Esophagus muscularis mucosa (tissue), 4 donors: ENCODE data around the gene CGB7.
"Not testable (repeated sequence)": the region's sequence is repeated elsewhere in the genome, so short reads cannot be mapped to it uniquely, and the experiment has no call there.

Source experiments
- CTCF ChIP-seq, 3 experiments: fragments of 200-600 bp in 2 of 3; fragments of 450-650 bp in 1 of 3; sonication (generic) in 2 of 3; IDR thresholded peaks; one replicate each; pipeline ENCODE4 v1.5.1; 2017 to 2019; ENCODE audit warnings: antibody characterized with exemption in 3 of 3, mild to moderate bottlenecking in 2 of 3, moderate library complexity in 1 of 3
- EP300 ChIP-seq: sonication (generic); formaldehyde crosslinking; IDR thresholded peaks from one replicate; pipeline ENCODE4 v1.6.1; 2017; ENCODE audit warnings: antibody characterized with exemption
- POLR2A ChIP-seq: fragments of 450-650 bp; IDR thresholded peaks from one replicate; pipeline ENCODE4 v1.6.1; 2017; ENCODE audit warnings: antibody characterized with exemption, moderate library complexity, mild to moderate bottlenecking, low read depth
- POLR2AphosphoS5 ChIP-seq, 2 donors: sonication (generic); formaldehyde crosslinking; IDR thresholded peaks; one replicate each; pipeline ENCODE4 v1.6.1; 2017; ENCODE audit warnings: antibody characterized with exemption in 2 of 2

- TF ChIP-seq CTCF (IDR thresholded peaks at IDR 0.05); POLR2A; POLR2AphosphoS5 (IDR thresholded peaks at IDR 0.05); EP300: not testable (repeated sequence)
These were observed 7.0 kb downstream of the CGB7 start for GRCh38 chr19:49050376-49051033.
